Astrocyte (in vitro differentiated cells and primary cell): ENCODE measurements around the gene MLNR.

ENCODE experiments used
- EZH2 ChIP-seq: IDR thresholded peaks from 2 replicates; pipeline ENCODE4 v1.6.1; 2012; ENCODE audit warnings: mild to moderate bottlenecking, low read length, inconsistent platforms; ENCODE audit not compliant: insufficient read depth
- TF ChIP-seq, protein P1 (sequence below): IDR thresholded peaks from 2 replicates; pipeline ENCODE4 v1.5.1; 2011; ENCODE audit warnings: low read depth, mild to moderate bottlenecking, inconsistent platforms, low read length, moderate library complexity; ENCODE audit not compliant: insufficient read depth

DNA sequence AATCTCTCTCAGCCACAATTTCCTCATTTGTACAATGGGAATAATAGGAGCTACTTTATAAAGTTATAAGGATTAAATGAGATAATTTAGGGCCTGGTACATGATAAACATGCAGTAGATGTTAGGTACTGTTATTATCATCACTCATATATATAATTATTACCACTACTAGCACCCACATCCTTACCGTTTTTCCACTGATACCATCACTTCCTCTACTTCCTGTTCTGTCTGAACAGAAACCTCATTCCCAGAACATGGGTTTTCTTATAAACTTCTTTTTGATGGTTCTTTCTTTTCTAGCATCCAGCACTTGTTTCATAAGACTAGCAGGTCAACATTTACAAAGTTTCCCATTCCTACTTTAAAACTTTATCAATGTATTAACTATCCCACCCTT lies 33.9 kb downstream of the MLNR start:
- TF ChIP-seq, protein P1, sequence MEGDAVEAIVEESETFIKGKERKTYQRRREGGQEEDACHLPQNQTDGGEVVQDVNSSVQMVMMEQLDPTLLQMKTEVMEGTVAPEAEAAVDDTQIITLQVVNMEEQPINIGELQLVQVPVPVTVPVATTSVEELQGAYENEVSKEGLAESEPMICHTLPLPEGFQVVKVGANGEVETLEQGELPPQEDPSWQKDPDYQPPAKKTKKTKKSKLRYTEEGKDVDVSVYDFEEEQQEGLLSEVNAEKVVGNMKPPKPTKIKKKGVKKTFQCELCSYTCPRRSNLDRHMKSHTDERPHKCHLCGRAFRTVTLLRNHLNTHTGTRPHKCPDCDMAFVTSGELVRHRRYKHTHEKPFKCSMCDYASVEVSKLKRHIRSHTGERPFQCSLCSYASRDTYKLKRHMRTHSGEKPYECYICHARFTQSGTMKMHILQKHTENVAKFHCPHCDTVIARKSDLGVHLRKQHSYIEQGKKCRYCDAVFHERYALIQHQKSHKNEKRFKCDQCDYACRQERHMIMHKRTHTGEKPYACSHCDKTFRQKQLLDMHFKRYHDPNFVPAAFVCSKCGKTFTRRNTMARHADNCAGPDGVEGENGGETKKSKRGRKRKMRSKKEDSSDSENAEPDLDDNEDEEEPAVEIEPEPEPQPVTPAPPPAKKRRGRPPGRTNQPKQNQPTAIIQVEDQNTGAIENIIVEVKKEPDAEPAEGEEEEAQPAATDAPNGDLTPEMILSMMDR, result no peak
- TF ChIP-seq EZH2, result no peak
